Measurements from ENCODE around the gene CDH9.
"Not testable (repeated sequence)": the region's sequence is repeated elsewhere in the genome, so short reads cannot be mapped to it uniquely, and the experiment has no call there.

Gene CDH9

DNA sequence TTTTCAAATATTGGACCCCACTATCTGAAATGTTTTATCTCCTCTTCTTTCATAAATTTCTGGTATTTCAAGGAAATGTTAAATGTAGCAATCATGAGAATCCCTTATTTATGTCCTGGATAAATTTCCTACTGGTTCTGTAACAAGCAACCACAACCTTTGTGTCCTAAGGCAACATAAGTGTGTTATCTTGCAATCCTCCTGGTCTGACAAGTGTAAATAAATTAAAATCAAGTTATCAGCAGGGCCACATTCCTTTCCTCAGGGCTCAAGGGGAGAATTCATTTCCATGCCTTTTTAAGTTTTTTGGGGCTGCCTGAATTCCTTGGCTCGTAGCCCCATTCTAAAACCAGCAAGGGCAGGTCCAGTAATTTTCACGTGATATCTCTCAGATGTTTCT is 83.2 kb downstream of the CDH9 start:
- DNase-seq (ENCODE audit: low spot score), result no peak

DNA sequence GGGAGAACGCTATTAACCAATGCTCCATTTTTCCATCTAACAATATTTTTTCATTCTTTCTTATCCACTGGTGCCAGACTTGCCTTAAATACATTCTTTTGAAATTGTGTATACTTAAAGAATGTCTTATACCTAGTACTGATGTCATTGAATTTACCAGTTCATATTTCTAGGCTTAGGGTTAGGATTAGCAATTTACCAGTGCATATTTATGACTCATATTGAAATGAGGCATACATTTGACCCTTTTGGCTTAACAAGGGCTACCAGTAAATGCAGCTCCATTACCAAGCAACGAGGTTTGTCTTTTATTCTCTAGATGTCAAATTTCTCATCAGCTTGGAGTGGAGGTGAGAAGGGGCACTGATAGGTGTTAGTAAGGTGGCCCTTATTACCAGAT is 89.5 kb downstream of the CDH9 start:
- no peak for DNase-seq (ENCODE audit: low spot score)

DNA sequence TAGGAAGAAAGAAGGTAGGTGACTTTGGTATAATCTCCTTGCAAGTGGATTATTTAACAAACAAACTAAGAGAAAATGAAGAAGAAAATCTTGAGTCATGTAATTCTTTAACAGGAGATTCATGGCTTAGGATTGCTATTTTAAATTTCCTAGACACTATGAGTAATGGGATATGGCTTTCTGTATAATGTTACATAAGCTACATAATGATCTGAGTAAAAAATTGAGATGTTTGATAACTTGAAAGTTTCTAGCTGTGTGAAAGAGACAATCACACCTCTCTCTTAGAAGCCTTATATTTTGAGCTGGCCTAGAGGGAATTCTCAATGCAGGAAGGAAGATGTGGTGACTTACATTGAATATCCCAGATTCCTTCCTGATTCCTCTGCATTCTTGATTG is 92.5 kb downstream of the CDH9 start:
- DNase-seq (ENCODE audit: low spot score), result no peak

DNA sequence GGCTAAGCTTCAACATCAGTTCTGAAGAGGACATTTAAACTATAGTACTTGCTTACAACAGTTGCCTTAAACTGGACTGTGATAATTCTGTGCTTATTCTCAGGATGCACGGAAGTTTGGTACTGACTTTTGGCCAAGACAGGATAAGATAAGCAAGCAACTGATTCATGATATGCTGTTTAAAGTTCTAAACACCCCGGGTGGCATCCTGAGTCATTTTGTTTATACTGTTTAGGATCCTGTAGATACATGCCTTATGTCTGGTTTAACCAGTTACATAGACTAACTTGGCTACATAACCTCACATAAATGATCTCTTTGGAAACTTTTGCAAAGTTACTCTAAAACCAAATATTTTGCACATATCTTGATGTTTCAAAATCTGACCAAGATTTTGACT is 95.9 kb downstream of the CDH9 start:
- DNase-seq (ENCODE audit: low spot score), result no peak

DNA sequence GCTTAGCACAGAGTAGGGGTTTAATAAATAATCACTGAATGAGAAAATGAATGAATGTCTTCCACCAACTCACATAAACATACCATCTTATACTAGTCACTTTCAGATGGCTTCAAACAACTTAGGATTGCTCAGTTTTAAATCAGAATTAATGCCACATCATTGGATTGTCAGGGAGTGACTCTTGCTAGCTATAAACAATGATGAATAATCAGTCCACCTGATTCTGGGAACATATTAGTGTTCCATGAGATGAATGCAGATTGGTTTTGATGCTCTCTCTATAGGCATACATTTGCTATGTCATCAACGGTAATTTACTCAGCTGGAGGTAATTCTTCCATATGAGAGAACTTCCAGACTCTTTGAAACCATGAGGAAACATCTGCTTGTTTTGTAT is 97.4 kb downstream of the CDH9 start:
- DNase-seq (ENCODE audit: low spot score), result no peak

DNA sequence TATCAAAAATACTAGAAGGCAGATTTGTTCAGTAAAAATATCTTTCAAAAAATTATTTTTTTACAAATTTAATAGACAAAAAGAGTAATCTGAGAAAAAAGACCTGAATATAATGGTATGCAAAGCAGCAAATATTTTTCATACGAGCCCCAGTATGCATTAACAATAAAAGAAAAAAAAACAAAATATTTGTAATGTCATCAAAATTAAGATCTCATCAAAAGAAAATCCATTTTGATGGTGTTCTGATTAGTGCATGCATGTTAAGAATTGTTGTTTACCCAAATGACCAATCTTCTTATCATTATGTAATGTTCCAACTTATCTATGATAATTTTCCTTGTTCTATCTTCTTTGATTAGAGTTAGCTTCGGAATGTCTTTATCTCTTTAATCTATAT is 106.1 kb downstream of the CDH9 start:
- DNase-seq (ENCODE audit: low spot score), result no peak

DNA sequence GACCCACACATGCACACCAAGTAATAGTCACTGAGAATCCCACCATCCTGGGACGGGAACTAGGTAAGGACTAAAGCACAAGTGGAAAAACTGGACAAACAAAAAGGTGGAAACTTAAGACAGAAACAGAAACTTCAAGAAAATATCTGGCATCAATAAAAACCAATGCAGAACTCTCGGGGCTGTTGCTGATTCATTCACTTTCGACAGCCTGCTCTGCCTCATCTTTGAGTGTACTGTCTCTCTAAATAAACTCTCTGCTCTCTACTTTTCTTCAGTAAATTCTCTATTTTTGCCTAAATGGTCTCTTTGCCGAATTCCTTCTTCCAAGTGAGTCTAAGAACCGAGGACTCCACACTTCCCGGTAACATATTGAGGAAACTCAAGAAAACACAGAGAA is 116.9 kb downstream of the CDH9 start:
- no peak for DNase-seq (ENCODE audit: low spot score)

DNA sequence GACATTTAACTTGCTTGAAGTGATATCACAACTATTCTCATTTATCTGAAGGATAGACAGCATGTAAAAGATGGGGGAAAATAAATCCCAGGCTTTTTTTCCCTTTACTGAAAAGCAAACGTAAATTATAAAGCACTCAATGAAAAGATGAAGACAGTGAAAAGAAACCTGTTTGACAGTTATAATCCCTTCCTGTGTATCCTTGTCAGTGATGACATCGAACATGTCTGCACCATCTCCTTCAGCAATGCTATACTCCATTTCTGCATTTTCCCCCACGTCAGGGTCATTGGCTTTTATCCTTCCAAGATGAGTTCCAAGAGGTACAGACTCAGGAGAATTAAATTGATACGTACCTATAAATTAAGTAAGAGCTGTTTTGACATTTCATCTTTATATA is 134.9 kb downstream of the CDH9 start:
- DNase-seq (ENCODE audit: low spot score), result no peak

DNA sequence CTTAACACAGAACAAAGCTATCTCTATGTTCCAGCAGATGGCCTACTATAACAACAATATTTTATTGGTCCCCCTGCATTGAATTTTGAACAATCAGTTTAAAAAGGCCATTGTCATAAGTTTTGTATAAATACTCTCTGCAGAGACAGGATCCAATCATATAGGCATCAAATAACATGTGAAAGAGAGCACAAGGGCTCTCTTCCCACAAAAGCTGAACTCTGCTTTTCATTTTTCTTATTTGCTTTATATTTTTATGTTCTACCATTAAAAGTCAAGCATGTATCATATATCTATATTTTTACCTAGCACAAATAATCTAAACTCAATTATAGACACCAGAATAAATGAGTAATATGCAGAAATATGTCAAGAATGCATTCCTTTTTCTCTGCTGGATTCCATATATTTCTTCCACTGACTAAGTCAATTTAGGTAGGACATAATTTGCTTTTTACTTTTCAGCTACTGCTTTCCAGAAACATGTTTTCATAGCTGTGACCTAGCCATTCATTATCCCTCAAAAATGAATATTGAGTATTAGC is 143.6 kb downstream of the CDH9 start:
- DNase-seq (ENCODE audit: low spot score), result no peak

DNA sequence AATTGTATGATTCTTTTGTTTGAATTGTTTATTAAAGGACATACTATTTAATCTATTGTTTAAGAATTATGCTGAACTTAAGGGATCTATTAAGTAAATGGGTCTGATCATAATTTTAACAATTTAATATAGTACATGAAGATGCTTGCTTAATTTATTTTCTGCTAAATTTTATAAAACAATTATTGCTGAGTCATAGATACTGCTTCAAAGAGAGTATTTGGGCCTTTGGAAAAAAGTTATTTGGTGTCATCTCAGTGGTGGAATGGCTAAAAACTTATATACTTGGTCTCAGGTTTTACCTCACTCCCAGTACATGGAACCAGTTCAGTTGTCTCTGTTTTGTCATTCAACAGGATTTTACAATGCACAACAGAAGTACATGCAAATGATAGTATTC is 145.3 kb downstream of the CDH9 start:
- no peak for DNase-seq (ENCODE audit: low spot score)

DNA sequence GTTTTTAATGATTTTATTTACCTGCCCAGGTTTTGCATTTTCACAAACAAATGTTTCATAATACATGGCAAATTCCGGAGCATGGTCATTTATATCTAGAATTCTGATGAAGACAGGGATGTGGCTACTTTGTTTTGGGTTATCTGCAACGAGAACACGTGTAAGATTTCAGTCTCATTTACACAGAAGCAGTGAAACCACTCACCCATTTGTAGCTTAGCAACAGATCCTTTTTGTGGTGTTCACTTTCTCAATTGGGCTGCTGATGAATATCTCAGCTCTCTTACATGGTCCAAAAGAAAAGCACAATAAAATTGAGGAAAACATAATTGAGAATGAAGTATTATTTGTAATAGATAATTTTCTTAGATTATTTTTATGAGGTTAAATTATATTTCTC is 148.6 kb downstream of the CDH9 start:
- DNase-seq (ENCODE audit: low spot score), result no peak

DNA sequence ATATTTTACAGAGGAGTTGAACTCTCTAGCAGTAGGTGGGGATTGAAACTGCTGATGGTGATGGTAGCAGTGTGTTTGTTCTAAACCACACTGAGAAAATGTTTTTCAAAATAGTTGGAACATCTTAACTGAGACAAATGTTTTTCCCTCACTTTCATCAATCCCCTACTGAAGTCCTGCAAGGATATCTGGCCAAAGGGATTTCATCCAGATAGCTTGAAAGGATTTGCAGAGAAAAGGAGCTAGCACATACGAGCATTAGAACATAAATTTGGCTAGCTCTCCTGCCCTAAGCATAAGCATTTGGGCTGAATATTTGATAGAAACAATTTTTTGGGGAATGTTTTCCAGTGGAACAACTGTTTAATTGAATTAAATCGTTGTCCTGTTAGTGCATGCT is 153.9 kb downstream of the CDH9 start:
- no peak for DNase-seq (ENCODE audit: low spot score)

DNA sequence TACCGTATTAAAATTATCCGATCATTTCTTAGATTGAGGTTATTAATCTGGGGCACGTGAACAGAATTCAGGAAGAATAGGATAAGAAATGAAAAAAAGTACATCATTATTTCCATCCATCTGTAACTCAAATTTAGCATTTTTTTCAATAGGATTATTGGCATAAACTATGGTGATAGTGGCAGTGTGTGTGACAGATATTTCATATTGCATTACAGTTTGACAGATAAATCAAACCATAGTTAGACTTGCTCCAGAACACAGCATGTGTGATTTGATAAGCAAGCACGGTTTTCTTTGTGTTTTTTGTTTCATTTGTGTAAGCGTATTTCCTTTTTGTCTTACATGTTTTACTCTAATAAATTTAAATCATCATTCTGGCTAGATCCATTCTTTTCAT is 155.0 kb downstream of the CDH9 start:
- DNase-seq (ENCODE audit: low spot score), result no peak

DNA sequence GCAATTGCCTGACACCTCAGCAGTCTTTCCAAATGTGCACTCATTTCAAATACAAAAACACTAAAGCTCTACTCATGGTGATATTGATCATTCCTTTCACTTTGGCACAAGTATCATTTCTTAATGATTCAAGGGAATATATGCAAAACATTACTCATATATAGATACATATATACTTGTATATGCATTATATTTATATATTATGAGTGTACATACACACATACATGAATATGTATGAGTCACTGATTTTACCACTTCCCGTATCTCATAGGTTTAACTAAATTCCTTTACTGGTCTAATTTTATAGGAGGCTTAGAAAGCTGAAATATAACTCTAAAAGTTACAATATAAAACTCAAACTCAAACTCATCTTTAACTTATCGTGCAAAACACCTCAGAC is 156.5 kb downstream of the CDH9 start:
- DNase-seq (ENCODE audit: low spot score), result no peak

DNA sequence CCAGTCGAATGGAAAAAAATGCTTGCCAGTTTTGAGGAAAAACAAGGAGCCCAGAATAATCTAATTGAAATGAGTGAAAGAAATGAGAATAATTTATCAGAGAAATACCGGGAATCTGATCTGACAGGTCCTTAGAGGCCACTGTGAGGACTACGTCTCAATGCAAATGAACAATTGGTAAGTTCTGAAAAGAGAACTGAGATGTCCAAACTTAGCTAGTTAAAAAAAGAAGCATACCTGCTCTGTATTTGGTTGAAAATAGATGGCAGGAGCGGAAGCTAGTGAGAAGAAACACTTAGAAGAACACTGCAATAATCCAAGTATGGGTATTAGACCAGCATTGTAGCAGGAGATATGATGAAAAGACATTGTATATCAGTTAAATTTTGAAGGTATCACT is 161.2 kb downstream of the CDH9 start:
- no peak for DNase-seq (ENCODE audit: low spot score)

DNA sequence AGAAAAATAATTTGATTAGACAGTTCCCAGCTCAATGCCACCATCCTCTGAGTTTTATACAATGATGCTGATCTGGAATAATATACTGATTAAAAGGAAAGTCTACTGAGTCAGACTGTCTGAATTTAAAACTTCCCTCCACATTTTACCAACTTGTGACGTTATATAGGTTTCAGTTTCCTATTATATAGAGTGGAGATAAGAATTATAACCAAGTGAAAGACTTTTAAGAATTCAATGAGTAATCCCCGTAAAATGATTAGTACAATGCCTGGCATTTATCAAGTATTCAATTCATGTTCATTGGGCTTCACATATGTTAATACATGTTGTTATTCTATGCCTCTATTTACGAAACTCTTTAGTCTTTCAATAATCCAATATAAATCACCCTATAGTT is 166.0 kb downstream of the CDH9 start:
- no peak for DNase-seq (ENCODE audit: low spot score)

DNA sequence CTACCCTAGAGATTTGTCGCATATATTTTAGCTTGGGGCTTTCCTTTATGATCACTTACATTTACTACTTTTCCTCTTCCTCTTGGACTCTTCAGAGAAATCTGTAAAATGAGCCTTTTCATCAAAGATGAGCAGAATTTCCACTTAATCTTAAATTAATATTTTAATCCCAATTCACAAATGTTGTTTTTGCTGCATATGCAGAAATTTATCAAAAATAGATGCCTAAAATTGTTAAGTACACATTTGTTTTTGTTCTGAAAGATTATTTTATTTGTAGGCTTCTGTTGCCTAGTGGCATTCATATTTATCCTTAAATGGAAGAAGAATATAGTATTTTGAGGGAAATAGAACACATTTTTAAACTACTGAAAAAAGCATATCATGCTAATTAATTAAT is 168.6 kb downstream of the CDH9 start:
- no peak for DNase-seq (ENCODE audit: low spot score)

DNA sequence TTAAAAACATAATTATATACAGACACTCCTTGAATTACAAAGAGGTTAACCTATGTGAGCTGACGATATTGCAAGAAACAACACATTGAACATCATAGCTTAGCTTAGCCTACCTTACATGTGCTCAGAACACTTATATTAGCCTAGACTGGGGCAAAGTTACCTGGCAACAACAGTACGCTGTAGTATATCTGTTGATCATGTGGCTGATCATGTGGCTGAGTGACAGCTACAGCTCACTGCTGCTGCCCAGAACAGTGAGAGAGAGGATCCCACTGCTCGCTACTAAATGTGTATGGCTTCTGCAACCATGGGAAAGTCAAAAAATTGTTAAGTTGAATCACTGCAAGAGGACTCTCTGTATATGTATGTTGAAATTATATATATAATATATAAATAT is 169.9 kb downstream of the CDH9 start:
- DNase-seq (ENCODE audit: low spot score), result no peak

DNA sequence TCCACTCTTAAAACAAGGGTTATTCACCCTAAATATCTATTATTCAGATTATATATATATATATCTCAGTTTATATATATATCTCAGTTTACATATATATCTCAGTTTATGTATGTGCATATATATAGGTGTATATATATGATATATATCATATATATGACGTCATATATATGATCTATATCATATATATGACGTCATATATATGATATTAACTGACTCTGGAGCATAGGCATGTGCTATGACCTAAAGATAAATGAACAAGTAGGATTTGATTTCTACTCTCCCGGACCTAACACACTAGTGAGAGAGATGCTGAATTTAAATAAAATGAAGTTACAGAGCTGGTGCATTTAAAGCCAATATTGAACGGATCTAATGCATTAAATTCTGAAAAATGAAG is 174.3 kb downstream of the CDH9 start:
- no peak for DNase-seq (ENCODE audit: low spot score)

DNA sequence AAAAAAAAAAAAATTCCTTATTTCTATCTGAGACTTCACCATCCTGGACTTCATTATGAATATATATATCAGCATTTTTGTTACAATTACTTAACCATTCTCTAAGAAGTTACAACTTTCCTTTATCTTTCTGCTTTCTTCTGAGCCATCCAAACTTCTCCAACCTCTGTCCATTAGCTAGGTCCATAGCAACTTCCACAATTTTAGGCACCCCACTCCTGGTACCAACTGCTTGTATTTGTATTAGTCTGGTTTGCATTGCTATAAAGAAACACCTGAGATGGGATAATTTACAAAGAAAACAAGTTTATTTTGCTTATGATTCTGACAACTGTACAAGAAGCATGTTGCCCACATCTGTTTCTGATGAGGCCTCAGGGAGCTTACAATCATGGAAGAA is 182.1 kb downstream of the CDH9 start:
- no peak for DNase-seq (ENCODE audit: low spot score)

DNA sequence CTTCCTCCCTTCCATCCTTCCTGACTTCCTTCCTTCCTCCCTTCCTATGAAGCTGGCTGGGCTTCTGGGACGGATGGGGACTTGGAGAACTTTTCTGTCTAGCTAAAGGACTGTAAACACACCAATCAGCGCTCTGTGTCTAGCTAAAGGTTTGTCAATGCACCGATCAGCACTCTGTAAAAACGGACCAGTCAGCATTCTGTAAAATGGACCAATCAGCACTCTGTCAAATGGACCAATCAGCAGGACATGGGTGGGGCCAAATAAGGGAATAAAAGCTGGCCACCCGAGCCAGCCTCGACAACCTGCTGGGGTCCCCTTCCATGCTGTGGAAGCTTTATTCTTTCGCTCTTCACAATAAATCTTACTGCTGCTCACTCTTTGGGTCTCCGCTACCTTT is 185.9 kb downstream of the CDH9 start:
- not testable (repeated sequence) for DNase-seq (ENCODE audit: low spot score)

DNA sequence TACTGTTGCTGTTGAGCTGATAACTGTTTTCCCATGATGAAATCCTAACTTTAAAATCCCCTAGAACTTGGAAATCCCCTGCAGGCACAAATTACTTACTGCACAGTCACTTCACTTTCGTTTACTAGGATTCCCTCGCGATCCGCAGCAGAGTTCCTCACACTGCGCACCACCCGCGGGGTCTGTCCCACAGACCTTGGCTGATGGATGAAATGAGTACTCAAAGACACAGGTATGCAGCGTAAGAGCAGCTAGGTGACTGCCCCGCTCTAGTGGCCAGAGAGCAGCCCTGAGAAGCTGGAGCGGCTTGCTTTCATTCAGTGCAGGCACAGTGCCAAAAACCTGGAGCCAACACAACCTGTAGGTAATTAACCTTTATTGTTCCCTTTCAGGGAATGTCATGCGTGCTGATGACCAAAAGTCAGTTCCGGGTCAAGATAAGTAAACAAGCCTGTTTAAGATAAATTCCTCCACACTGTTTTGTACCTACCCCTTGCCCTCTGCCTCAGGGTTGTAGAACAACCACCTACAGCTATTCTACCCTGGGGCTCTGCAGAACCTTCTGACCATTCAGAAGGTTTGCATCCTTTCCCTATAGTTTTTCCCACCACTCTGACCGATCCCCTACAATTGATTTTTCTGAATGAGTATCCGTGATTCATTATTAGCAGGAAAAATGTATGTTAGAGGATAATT is 191.2 kb downstream of the CDH9 start:
- DNase-seq (ENCODE audit: low spot score), result no peak

DNA sequence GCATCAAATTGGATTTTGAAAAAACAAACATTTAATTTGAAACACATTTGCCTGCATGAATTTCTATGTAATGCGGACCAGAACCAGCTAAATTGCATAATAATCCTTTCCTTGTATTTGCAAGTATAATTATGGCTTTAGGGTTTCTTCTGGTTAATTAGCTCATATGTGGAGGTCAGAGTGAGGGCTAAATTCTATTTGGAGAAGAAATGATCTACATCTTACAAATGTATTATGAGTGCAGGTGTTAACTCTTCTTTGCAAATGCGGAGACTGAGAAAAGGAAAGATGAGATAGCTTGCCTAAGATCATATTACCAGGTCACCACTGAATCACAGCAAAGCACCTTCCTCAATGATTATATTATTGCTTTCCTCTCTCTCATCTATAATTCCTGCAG is 194.7 kb downstream of the CDH9 start:
- DNase-seq (ENCODE audit: low spot score), result no peak

DNA sequence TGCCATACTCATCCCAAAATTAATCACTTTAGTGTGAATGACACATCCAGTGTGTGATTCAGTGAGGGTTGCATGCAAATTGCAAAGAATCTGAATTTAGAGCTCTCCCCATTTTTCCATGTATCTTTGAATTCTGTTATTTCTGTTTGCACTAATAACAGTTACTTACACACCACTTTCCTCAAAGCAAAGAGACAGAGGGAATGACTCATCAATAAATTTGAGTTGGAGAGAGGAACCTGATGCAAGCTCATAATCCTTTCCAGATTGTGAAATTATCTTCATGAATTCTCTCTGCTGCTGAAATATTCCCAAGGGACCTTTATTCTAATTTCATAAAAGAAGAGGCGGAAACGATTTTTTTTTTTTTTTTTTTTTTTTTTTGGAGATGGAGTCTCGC is 204.8 kb downstream of the CDH9 start:
- DNase-seq (ENCODE audit: low spot score), result no peak

Measured in cerebellar cortex (tissue), 1 donor.